K562 (cell line): ENCODE measurements around the gene C3orf70. TPM values are rescaled to one million over a fixed set of nuclear protein-coding genes. Genes with fewer than 3 reads are reported as not detected.

Experiments
- ATAC-seq: fragments of 200-7000 bp; cut with Tn5 transposase; 3 replicates; pipeline ENCODE4 v1.9.1; 2020; ENCODE audit warnings: moderate library complexity
- BruUV-seq: library from RNA; stranded (reverse); fragments of 400-500 nt; replicated peaks from 2 replicates; lab custom pipeline; 2021; lab: Mats Ljungman, UMichigan
- CTCF ChIA-PET: fragments of 300-600 bp; formaldehyde crosslinking; extraction: SDS; loops from one replicate; lab custom pipeline; 2021; ENCODE audit warnings: low intra/inter-chr PET ratio; lab: Yijun Ruan, JAX
- POLR2A ChIA-PET: fragments of 300-600, 350-650 bp; sonication (Branson Sonifier 250); formaldehyde crosslinking; extraction: SDS; loops from one replicate; lab custom pipeline; 2021; ENCODE audit warnings: antibody characterized with exemption, inconsistent platforms; lab: Yijun Ruan, JAX
- DNase-seq, 4 experiments: peaks; one replicate each; pipeline versions ENCODE4 v3.0.0 to v3.0.0-alpha.2; 2011 to 2018; ENCODE audit warnings: low spot score in 3 of 4, mixed read lengths in 3 of 4; ENCODE audit errors: extremely low read depth in 1 of 4
- FAIRE-seq: peaks from 2 replicates; lab custom pipeline; 2011; peaks lifted over from hg19 to GRCh38; lab: Jason Lieb, UNC
- H2AFZ ChIP-seq: 2 replicates; pipeline ENCODE4 v1.6.0; 2011; ENCODE audit warnings: low read depth, low read length, control low read depth, inconsistent platforms
- H3K27ac ChIP-seq: fragments of 200-600 bp; 3 replicates; pipeline ENCODE4 v1.8.0; 2011; ENCODE audit warnings: low read depth, mild to moderate bottlenecking, control low read depth, inconsistent platforms, low read length, moderate library complexity, mixed read lengths; ENCODE audit errors: extremely low read depth
- H3K27me3 ChIP-seq, 2 experiments: fragments of 300-600 bp in 1 of 2; 2 replicates in 1 of 2; 3 replicates in 1 of 2; pipeline versions ENCODE4 v1.6.0 to v1.8.0; 2011; ENCODE audit warnings: inconsistent platforms in 2 of 2, low read length in 2 of 2, mild to moderate bottlenecking in 1 of 2, mixed read lengths in 1 of 2, moderate library complexity in 1 of 2; ENCODE audit not compliant: control insufficient read depth in 2 of 2, insufficient read depth in 2 of 2
- H3K36me3 ChIP-seq: fragments of 300-600 bp; 3 replicates; pipeline ENCODE4 v1.8.0; 2011; ENCODE audit warnings: mild to moderate bottlenecking, low read length, inconsistent platforms; ENCODE audit not compliant: control insufficient read depth, insufficient read depth
- H3K4me1 ChIP-seq, 2 experiments: fragments of 200-600 bp in 1 of 2; replicated peaks in 1 of 2; 2 replicates in 1 of 2; 3 replicates in 1 of 2; pipeline versions ENCODE4 v1.5.1 to v1.8.0; 2011; ENCODE audit warnings: inconsistent platforms in 2 of 2, low read length in 2 of 2, mild to moderate bottlenecking in 1 of 2, mixed read lengths in 1 of 2, moderate library complexity in 1 of 2; ENCODE audit not compliant: control insufficient read depth in 2 of 2, insufficient read depth in 2 of 2
- H3K4me2 ChIP-seq: 2 replicates; pipeline ENCODE4 v1.6.1; 2011; ENCODE audit warnings: low read length, control low read depth, inconsistent platforms, mixed read lengths; ENCODE audit not compliant: insufficient read depth
- H3K4me3 ChIP-seq: fragments of 200-600 bp; sonication (generic), shearing (Covaris generic); 2 replicates; pipeline ENCODE4 v1.5.1; 2016; ENCODE audit warnings: control low read depth, inconsistent platforms
- H3K79me2 ChIP-seq: fragments of 200-600 bp; 3 replicates; pipeline ENCODE4 v1.8.0; 2011; ENCODE audit warnings: low read length, inconsistent platforms; ENCODE audit not compliant: control insufficient read depth, insufficient read depth
- H3K9ac ChIP-seq, 2 experiments: 2 replicates each; pipeline versions ENCODE4 v1.6.0 to v1.6.1; 2011; ENCODE audit warnings: low read depth in 2 of 2, low read length in 2 of 2, control low read depth in 1 of 2, inconsistent platforms in 1 of 2, mild to moderate bottlenecking in 1 of 2, mixed read lengths in 1 of 2; ENCODE audit not compliant: insufficient read depth in 1 of 2
- H3K9me1 ChIP-seq: one replicate; pipeline ENCODE4 v1.6.0; 2011; ENCODE audit warnings: inconsistent platforms, mild to moderate bottlenecking, low read length, moderate library complexity; ENCODE audit not compliant: control insufficient read depth, insufficient read depth
- H3K9me3 ChIP-seq: replicated peaks from 2 replicates; pipeline ENCODE4 v1.5.1; 2011; ENCODE audit warnings: low read depth, low read length, inconsistent platforms; ENCODE audit not compliant: control insufficient read depth, insufficient read depth
- H4K20me1 ChIP-seq: replicated peaks from 2 replicates; pipeline ENCODE4 v1.6.1; 2011; ENCODE audit warnings: low read length, inconsistent platforms, mixed read lengths; ENCODE audit not compliant: control insufficient read depth, insufficient read depth
- CBX5 ChIP-seq: IDR thresholded peaks from 2 replicates; pipeline ENCODE4 v1.6.1; 2014; ENCODE audit warnings: low read depth, borderline replicate concordance
- EP300 ChIP-seq: IDR thresholded peaks from 2 replicates; pipeline ENCODE4 v1.6.1; 2012; ENCODE audit warnings: low read length, improper control_type of control experiment
- ILK ChIP-seq: fragments of 450-650 bp; IDR thresholded peaks from 2 replicates; pipeline ENCODE4 v1.6.1; 2016; ENCODE audit warnings: missing genetic modification characterization, low read depth, mild to moderate bottlenecking, missing compliant biosample characterization, moderate library complexity, borderline replicate concordance
- MYBL2 ChIP-seq, 2 experiments: fragments of 450-650 bp in 1 of 2; sonication (generic) in 1 of 2; formaldehyde crosslinking in 1 of 2; IDR thresholded peaks; 2 replicates each; pipeline versions ENCODE4 v1.6.1 to v1.8.1; 2017 to 2022; ENCODE audit warnings: borderline replicate concordance in 1 of 2, inconsistent platforms in 1 of 2, low read depth in 1 of 2, mild to moderate bottlenecking in 1 of 2, missing genetic modification reagents in 1 of 2, moderate library complexity in 1 of 2
- RBM14 ChIP-seq: fragments of 200-400 bp; formaldehyde crosslinking; IDR thresholded peaks from 2 replicates; pipeline ENCODE4 v1.6.1; 2018; ENCODE audit warnings: low read depth, mild to moderate bottlenecking, low read length, moderate library complexity, borderline replicate concordance; ENCODE audit not compliant: insufficient read depth
- ZFX ChIP-seq: sonication (generic); formaldehyde crosslinking; IDR thresholded peaks from 2 replicates; pipeline ENCODE4 v1.8.0; 2022; ENCODE audit warnings: mild to moderate bottlenecking, missing genetic modification reagents, moderate library complexity
- WGBS: fragments of 100-300 bp; shearing (Covaris generic); methylation state at CpG from one replicate; pipeline ENCODE4 v1.1.6; 2016; ENCODE audit warnings: low coverage, mixed read lengths; ENCODE audit not compliant: insufficient coverage; ENCODE audit errors: missing lambda C conversion rate; 5-methylcytosine and 5-hydroxymethylcytosine counted together
- in situ Hi-C: fragments of 300-500 bp; cut with MboI; formaldehyde crosslinking; loops from 4 replicates; pipeline ENCODE4 v1.15.0; 2018; ENCODE audit warnings: inconsistent platforms, mixed read lengths
- intact Hi-C: fragments of 100-400 bp; cut with micrococcal nuclease; formaldehyde crosslinking; loops from 2 replicates; pipeline ENCODE4 v1.14.2; 2022
- polyA plus RNA-seq, 8 experiments: library from polyadenylated mRNA; depleted of rRNA in 4 of 8; stranded (reverse) in 5 of 8; unstranded in 3 of 8; fragments of >200 nt; fragmentation: Nextera tagmentation in 2 of 8; fragmentation: Illumina TruSeq in 1 of 8; extraction: Ambion mirVana in 2 of 8; extraction: Trizol in 1 of 8; gene quantifications; 2 replicates each; pipeline versions ENCODE4 v1.2.1 to v1.2.3, GENCODE V29; 2011 to 2014; ENCODE audit warnings: inconsistent platforms in 1 of 8, missing spikeins in 1 of 8
- total RNA-seq, 7 experiments: library from RNA; depleted of rRNA in 6 of 7; stranded (reverse); fragments of >200 nt in 6 of 7; fragmentation: Illumina TruSeq in 2 of 7; extraction: Trizol in 2 of 7; gene quantifications; 2 replicates each; pipeline versions ENCODE4 v1.2.1 to v1.2.3, GENCODE V29; 2011 to 2021; ENCODE audit warnings: low replicate concordance in 1 of 7
- TF ChIP-seq, protein P1 (sequence below): fragments of 250-450 bp; sonication (Bioruptor Pico); IDR thresholded peaks from 2 replicates; pipeline ENCODE4 v1.5.0; 2021; ENCODE audit warnings: mild to moderate bottlenecking, moderate library complexity

C3orf70 gene
- total and polyA plus RNA-seq, 9 of the 15 experiments (the other 6 are each of a cell fraction or from before 2014, with no cell fraction given), result 0.01 to 0.04 (median 0.03) TPM; not detected in 6

DNA sequence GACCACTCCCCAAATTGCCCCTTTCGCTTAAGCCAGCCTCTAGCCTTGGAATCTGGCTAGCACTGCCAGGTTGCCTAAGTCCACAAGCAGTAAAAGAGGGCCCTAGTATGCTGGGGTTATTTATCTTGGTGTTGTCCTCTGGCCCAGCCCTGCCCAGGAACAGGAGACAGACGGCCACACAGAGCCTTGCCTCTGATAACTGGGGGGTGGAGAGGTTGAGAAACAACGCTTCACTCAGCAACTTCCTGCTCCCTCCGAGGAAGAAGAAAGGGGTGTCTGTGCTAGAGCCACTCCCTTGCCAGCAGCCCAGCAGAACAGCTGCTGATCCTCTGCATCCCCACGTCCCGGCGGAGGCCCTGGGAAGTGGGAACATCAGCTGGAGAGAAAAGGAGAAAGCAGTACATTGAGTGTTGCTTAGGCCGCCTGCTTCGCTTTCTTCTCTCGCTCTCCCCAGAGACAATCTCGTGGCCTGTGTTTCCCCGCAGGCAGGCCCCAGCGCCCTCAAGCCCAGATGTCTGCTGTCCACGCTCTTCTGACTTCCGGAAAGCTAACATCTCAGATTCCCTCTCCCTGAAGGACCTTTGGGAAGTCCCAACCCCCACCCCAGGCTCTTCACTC lies 22.6 kb upstream of the C3orf70 start:
- peaks cover 7 to 13% of the 10 kb centered on the region in 2 experiments; a peak in 4 of 5 replicates for H3K4me1 ChIP-seq
- intact Hi-C loops, result loop anchor here (5.0 kb wide), 2 partner anchors 93 to 208 kb away; no protein-coding TSS in a partner anchor
- peak overlapping the region; percentile 93 for H2AFZ ChIP-seq
- no peaks in the 10 kb centered on the region for H3K36me3 ChIP-seq
- no peaks in the 10 kb centered on the region for H4K20me1 ChIP-seq
- H3K9me3 ChIP-seq, result no peaks in the 10 kb centered on the region
- peak; percentile 98 for FAIRE-seq
- in situ Hi-C loops, result no loop called here
- peak overlapping the region; percentile 77 for H3K27ac ChIP-seq
- peak; percentile 49 to 90 (median 70) for DNase-seq
- ChIA-PET POLR2A (interaction anchor here (1.2 kb wide), 1 partner anchor 15 kb away, joined by 4 read pairs; no protein-coding TSS in a partner anchor), CTCF (interaction anchor here (3.4 kb wide), 1 partner anchor 301 kb away, joined by 15 read pairs; no protein-coding TSS in a partner anchor)
- peaks cover 1% of the 10 kb centered on the region in 2 experiments; a peak in 3 of 5 replicates for H3K27me3 ChIP-seq
- H3K9me1 ChIP-seq, result no peaks in the 10 kb centered on the region
- H3K79me2 ChIP-seq, result no peaks in the 10 kb centered on the region
- ATAC-seq, result peak; percentile 98
- WGBS, result 2% methylated on average over 12 of the region's 15 CpGs
- TSS peak; percentile 84 for BruUV-seq
- H3K9ac ChIP-seq, result peak overlapping the region; percentile 54 to 90
- H3K4me3 ChIP-seq, result no peak overlapping the region
- peak overlapping the region; percentile 72 for H3K4me2 ChIP-seq
- TF ChIP-seq RBM14, result no peak
- TF ChIP-seq, protein P1, sequence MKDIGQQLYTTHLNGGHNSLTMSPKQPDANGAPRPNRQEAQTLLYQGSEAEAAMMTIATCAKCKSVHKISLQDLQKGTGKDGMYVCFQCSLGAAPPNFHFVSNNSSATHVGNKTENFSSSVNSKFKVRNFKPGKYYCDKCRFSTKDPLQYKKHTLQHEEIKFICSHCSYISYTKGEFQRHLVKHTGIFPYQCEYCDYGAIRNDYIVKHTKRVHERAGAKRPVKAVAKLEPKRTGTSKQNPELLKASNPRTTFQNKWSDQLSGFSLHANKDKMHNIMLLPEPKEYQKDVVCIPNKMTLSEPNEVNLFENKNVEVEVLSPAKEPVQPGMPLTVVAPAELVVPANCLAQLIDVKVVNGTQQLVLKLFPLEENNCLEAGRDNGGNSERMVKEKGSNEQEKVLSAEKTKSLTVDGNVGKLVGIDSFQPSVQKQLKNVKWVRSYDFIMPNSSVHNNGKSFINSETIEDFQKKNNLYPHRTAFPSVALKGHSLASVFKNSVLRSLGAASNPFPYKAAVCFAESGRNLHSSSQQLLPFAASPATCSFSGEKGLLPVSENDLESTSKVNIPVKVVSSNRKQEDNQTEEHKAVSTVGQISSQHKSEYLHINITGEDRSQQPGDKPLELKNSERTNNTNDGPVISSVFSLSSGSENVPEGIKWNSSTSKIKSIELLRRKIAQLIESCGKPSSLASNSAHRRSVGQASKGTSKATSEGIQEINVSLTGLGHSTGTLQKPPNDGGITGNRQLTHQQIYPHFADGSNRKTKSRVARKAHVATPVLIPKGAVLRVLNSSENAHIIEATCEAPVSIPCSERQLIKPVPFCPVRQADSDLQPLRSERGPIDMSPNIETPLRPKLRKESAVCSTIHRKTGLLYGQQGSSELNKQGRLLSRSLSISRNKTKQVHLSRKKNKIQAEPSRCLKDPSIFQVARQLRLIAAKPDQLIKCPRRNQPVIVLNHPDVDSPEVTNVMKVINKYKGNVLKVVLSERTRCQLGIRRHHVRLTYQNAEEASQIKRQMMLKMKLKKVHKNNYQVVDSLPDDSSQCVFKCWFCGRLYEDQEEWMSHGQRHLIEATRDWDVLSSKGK (CRISPR knock-in tag), result no peak
- TF ChIP-seq EP300, result peak; percentile 14; the same call in 1 of the 2 replicates
- peak; percentile 84 for TF ChIP-seq ZFX (CRISPR knock-in tag)
- TF ChIP-seq MYBL2 (IDR thresholded peaks at IDR 0.05; ENCODE audit: low read depth), result no peak
- no peak for TF ChIP-seq MYBL2 (CRISPR knock-in tag; IDR thresholded peaks at IDR 0.05; ENCODE audit: borderline replicate concordance)
- no peak for TF ChIP-seq ILK
- TF ChIP-seq CBX5, result no peak
